Psoas muscle (tissue), 8 donors: ENCODE measurements around the gene CRACR2A. TPM values are rescaled to one million over a fixed set of nuclear protein-coding genes. Genes with fewer than 3 reads are reported as not detected.
A peak's percentile ranks its signal among the peaks of the same experiment; 100 is the strongest.

Experiments used
- ATAC-seq, 4 donors: fragments of 200-7000 bp; cut with Tn5 transposase; one replicate each; pipeline ENCODE4 v1.9.1; 2020; ENCODE audit warnings: moderate library complexity in 3 of 4, mild to moderate bottlenecking in 2 of 4
- DNase-seq, 2 donors: peaks; one replicate each; pipeline ENCODE4 v3.0.0-alpha.2; 2020
- H3K27ac ChIP-seq: fragments of 200-600 bp; one replicate; pipeline ENCODE4 v1.8.0; 2022
- H3K27me3 ChIP-seq, 3 donors: fragments of 200-600 bp in 1 of 3; one replicate each; pipeline versions ENCODE4 v1.6.1 to v1.8.0; 2013 to 2022; ENCODE audit warnings: low read length in 2 of 3, mild to moderate bottlenecking in 2 of 3, moderate library complexity in 1 of 3; ENCODE audit not compliant: insufficient read depth in 3 of 3
- H3K36me3 ChIP-seq, 2 donors: fragments of 200-600 bp in 1 of 2; one replicate each; pipeline versions ENCODE4 v1.6.1 to v1.8.0; 2013 to 2022; ENCODE audit warnings: low read depth in 1 of 2, mild to moderate bottlenecking in 1 of 2, moderate library complexity in 1 of 2; ENCODE audit not compliant: insufficient read depth in 1 of 2
- H3K4me1 ChIP-seq: fragments of 200-600 bp; one replicate; pipeline ENCODE4 v1.8.0; 2022
- H3K4me3 ChIP-seq: fragments of 200-600 bp; one replicate; pipeline ENCODE4 v1.8.0; 2022; ENCODE audit warnings: mild to moderate bottlenecking
- H3K9me3 ChIP-seq: fragments of 200-600 bp; one replicate; pipeline ENCODE4 v1.8.0; 2022
- CTCF ChIP-seq: fragments of 200-600 bp; IDR thresholded peaks from one replicate; pipeline ENCODE4 v1.8.0; 2022; ENCODE audit warnings: antibody characterized with exemption
- WGBS, 3 donors: extraction: QIAGEN DNeasy Blood & Tissue Kit; methylation state at CpG; one replicate each; pipeline versions ENCODE4 v1.1.6 to v1.1.7; 2013; 5-methylcytosine and 5-hydroxymethylcytosine counted together
- intact Hi-C, 2 donors: fragments of 100-400 bp; cut with DNase I; formaldehyde crosslinking; loops; one replicate each; pipeline versions ENCODE4 v1.11.0 to v1.14.2; 2022
- polyA plus RNA-seq, 3 donors: library from polyadenylated mRNA; stranded (reverse); fragments of 200-250 nt; gene quantifications; one replicate each; pipeline ENCODE4 v1.2.3, GENCODE V29; 2013
- total RNA-seq, 4 donors: library from RNA; stranded (reverse); fragmentation: NEBNext Ultra II Directional in 2 of 4; extraction: Animal tissue kit (Norgen Biotek cat#: 25700) in 2 of 4; gene quantifications; one replicate each; pipeline versions ENCODE4 v1.2.1 to v1.2.4, GENCODE V29; 2021 to 2023
- donor health status: healthy with polysubstance abuse.
- donor health status: DM: no; HTN: no; CAD: no; lungs with moderate emphysema.
- donor health status: Bipolar disorder and iron deficiency.
- donor health status: healthy.
- donor health status: DM: yes; HTN: yes; CAD: no.
- donor health status: DM: no; HTN: no; CAD: no.
- donor health status: DM: no; HTN: no; CAD: no.
- donor health status: DM: yes; HTN: yes; CAD: no.

CRACR2A gene
- total and polyA plus RNA-seq, 7 donors, result 0.24 to 1.7 (median 0.87) TPM

- no peak for DNase-seq
- ATAC-seq, result no peak
- no peak overlapping the region for H3K27ac ChIP-seq
- no peaks in the 10 kb centered on the region for H3K4me1 ChIP-seq
- no peaks in the 10 kb centered on the region for H3K27me3 ChIP-seq
- WGBS, 3 donors, result 53 to 61% (median 56%) methylated on average over 3 of the region's 3 CpGs
- TF ChIP-seq CTCF, result no peak
- H3K4me3 ChIP-seq, result no peak overlapping the region
- H3K36me3 ChIP-seq, result no peaks in the 10 kb centered on the region
- H3K9me3 ChIP-seq, result no peaks in the 10 kb centered on the region
- intact Hi-C loops, result no loop called here
These were observed 40.5 kb downstream of the CRACR2A start for GRCh38 chr12:3712209-3712992.

GRCh38 chr12:3705354-3705675 is 47.6 kb downstream of the CRACR2A start:
- Histone ChIP-seq H3K27ac (peak overlapping the region; percentile 44), H3K27me3 (no peaks in the 10 kb centered on the region), H3K4me1 (no peaks in the 10 kb centered on the region), H3K36me3 (no peaks in the 10 kb centered on the region), H3K9me3 (peaks cover 4% of the 10 kb centered on the region), H3K4me3 (no peak overlapping the region)
- intact Hi-C loops, result no loop called here
- DNase-seq (no peak), ATAC-seq (no peak)
- TF ChIP-seq CTCF, result no peak
- WGBS, 3 donors, result 80 to 86% (median 82%) methylated on average over 4 of the region's 4 CpGs

- H3K36me3 ChIP-seq, result no peaks in the 10 kb centered on the region
- intact Hi-C loops, result no loop called here
- ATAC-seq, result no peak
- no peak for DNase-seq
- no peak for TF ChIP-seq CTCF
- H3K4me1 ChIP-seq, result peaks cover 1% of the 10 kb centered on the region
- 28 to 42% (median 38%) methylated on average over 4 of the region's 4 CpGs for WGBS, 3 donors
- peak overlapping the region; percentile 9 for H3K4me3 ChIP-seq
- no peaks in the 10 kb centered on the region for H3K27me3 ChIP-seq
- H3K27ac ChIP-seq, result peak overlapping the region; percentile 44
- peaks cover 4% of the 10 kb centered on the region for H3K9me3 ChIP-seq
These were observed 48.2 kb downstream of the CRACR2A start for GRCh38 chr12:3704512-3705353.

GRCh38 chr12:3700861-3701260 is 52.0 kb downstream of the CRACR2A start:
- WGBS, 3 donors, result 98 to 100% (median 100%) methylated on average over 1 of the region's 1 CpG
- peaks cover 4% of the 10 kb centered on the region for H3K9me3 ChIP-seq
- H3K27ac ChIP-seq, result no peak overlapping the region
- TF ChIP-seq CTCF, result no peak
- DNase-seq (no peak), ATAC-seq (no peak)
- H3K36me3 ChIP-seq, result no peaks in the 10 kb centered on the region
- H3K27me3 ChIP-seq, result no peaks in the 10 kb centered on the region
- H3K4me1 ChIP-seq, result peaks cover 28% of the 10 kb centered on the region
- no peak overlapping the region for H3K4me3 ChIP-seq
- intact Hi-C loops, result no loop called here
